ENCODE measurements around the gene GNAS. TPM values are rescaled to one million over a fixed set of nuclear protein-coding genes. Genes with fewer than 3 reads are reported as not detected.

GNAS gene
- total and polyA plus RNA-seq, 9 of the 15 experiments (the other 6 are each of a cell fraction or from before 2014, with no cell fraction given): 128 to 648 (median 266) TPM

DNA sequence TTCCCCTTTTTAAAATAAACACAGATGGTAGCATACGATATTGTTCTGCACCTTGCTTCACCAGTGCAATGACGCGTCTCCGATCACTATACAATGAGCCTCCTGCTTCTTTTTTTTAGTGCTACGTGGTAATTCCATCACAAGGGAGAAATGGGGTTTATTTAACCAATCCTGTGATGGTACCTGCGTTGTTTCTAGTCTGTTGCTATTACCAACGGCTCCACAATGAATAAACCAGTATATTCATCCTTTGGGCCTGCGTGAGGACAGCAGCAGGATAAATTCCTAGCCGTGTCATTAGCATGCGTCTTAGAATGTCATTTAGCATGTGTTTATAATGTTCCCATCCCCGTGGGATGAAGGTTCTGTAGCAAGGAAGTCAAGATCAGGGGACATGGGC, 44.7 kb upstream of the GNAS start (continued):
- TF ChIP-seq NFRKB (IDR thresholded peaks at IDR 0.05; ENCODE audit: low read depth): no peak
- TF ChIP-seq, protein P1, sequence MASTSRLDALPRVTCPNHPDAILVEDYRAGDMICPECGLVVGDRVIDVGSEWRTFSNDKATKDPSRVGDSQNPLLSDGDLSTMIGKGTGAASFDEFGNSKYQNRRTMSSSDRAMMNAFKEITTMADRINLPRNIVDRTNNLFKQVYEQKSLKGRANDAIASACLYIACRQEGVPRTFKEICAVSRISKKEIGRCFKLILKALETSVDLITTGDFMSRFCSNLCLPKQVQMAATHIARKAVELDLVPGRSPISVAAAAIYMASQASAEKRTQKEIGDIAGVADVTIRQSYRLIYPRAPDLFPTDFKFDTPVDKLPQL (IDR thresholded peaks at IDR 0.05; ENCODE audit: extremely low read depth, insufficient read length): no peak

DNA sequence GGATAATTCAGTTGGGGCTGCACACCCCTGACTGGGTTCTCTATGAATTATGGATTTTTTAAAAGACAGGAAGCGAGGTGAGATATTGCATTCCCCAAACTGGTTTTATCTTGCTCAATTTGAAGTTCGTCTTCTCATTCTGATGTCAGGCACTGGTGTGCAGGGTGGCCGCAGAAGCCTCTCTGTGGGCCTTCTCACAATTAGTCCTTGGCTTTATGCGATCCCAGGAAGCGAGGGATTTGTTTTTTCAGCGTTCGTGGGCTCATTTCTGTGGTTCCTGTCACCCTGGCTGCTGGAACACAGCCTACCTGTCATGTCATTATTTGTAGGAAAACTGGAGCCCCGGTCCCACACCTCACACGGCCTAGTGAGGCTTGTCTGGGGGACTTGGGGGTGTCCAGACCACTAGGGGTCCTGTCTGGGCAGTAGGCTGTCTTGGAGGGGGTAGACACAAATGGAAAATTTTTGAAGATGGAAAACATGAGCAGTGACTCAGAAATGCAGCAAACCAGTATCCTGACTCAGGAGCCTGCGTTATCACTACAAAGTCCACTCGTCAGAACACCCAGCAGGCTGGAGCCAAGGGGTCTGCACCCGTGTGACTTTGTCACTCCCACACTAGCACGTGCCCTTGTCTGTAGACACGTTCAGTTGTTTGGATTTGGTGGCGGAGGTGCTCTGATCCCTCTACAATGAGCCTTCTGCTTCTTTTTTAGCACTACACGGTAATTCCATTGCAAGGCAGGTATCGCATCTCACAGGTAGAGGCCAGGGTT, 44.1 kb upstream of the GNAS start:
- ATAC-seq: no peak
- Histone ChIP-seq H3K9me1 (ENCODE audit: control insufficient read depth, insufficient read depth, low read length) (no peaks in the 10 kb centered on the region), H4K20me1 (replicated peaks; ENCODE audit: control insufficient read depth, insufficient read depth, low read length) (peaks cover 14% of the 10 kb centered on the region; the same call in 1 of the 2 replicates), H3K79me2 (ENCODE audit: control insufficient read depth, insufficient read depth, low read length) (no peaks in the 10 kb centered on the region), H3K27ac (ENCODE audit: extremely low read depth, low read depth, low read length) (no peak overlapping the region), H2AFZ (ENCODE audit: low read depth, low read length) (no peak overlapping the region), H3K9ac (ENCODE audit: insufficient read depth in 1 of 2, low read depth in 2 of 2, low read length in 2 of 2) (no peak overlapping the region), H3K36me3 (ENCODE audit: control insufficient read depth, insufficient read depth, low read length) (no peaks in the 10 kb centered on the region), H3K4me3 (no peak overlapping the region), H3K27me3 (ENCODE audit: control insufficient read depth in 2 of 2, insufficient read depth in 2 of 2, low read length in 2 of 2) (peaks cover 66 to 80% of the 10 kb centered on the region in 2 experiments), H3K4me1 (replicated peaks in 1 of 2; ENCODE audit: control insufficient read depth in 2 of 2, insufficient read depth in 2 of 2, low read length in 2 of 2) (peaks cover 0 to 3% of the 10 kb centered on the region in 2 experiments; a peak in 2 of 5 replicates), H3K4me2 (ENCODE audit: insufficient read depth, low read length) (no peak overlapping the region), H3K9me3 (replicated peaks; ENCODE audit: control insufficient read depth, insufficient read depth, low read depth, low read length) (no peaks in the 10 kb centered on the region)
- POLR2A ChIA-PET: no interaction called here
- no peak for FAIRE-seq
- intact Hi-C loops (cut with micrococcal nuclease): no loop called here
- BruUV-seq (replicated peaks): no TSS peak
- WGBS (ENCODE audit: insufficient coverage, low coverage, missing lambda C conversion rate): 2% methylated on average over 17 of the region's 17 CpGs
- in situ Hi-C loops (cut with MboI): loop anchor here (25.0 kb wide), 1 partner anchor 571 kb away; the partner anchor contains the start of gene ANKRD60
- CTCF ChIA-PET (ENCODE audit: low intra/inter-chr PET ratio): no interaction called here
- DNase-seq (ENCODE audit: extremely low read depth in 1 of 4, low spot score in 3 of 4): no peak
- TF ChIP-seq PHB2 (IDR thresholded peaks at IDR 0.05; ENCODE audit: low read depth) (no peak), NR2C1 (IDR thresholded peaks at IDR 0.05) (no peak), NR2C1 (tag; IDR thresholded peaks at IDR 0.05) (no peak), CHCHD3 (CRISPR knock-in tag; IDR thresholded peaks at IDR 0.05) (no peak), SAFB2 (IDR thresholded peaks at IDR 0.05; ENCODE audit: borderline replicate concordance, low read depth, low read length, severe bottlenecking) (no peak), DPF2 (IDR thresholded peaks at IDR 0.05) (no peak), TEAD2 (tag; IDR thresholded peaks at IDR 0.05) (no peak), GATAD2B (IDR thresholded peaks at IDR 0.05; ENCODE audit: borderline replicate concordance) (no peak), ZSCAN32 (CRISPR knock-in tag; IDR thresholded peaks at IDR 0.05) (no peak), ZNF174 (CRISPR knock-in tag; IDR thresholded peaks at IDR 0.05) (no peak), ZKSCAN8 (CRISPR knock-in tag; IDR thresholded peaks at IDR 0.05) (no peak), TCF7L2 (IDR thresholded peaks at IDR 0.05; ENCODE audit: low read depth, low read length) (no peak), RCOR1 (IDR thresholded peaks at IDR 0.05; ENCODE audit: borderline replicate concordance in 1 of 2, low read depth in 2 of 2, low read length in 2 of 2) (no peak), NR3C1 (CRISPR knock-in tag; IDR thresholded peaks at IDR 0.05) (no peak)
- TF ChIP-seq, protein P2, sequence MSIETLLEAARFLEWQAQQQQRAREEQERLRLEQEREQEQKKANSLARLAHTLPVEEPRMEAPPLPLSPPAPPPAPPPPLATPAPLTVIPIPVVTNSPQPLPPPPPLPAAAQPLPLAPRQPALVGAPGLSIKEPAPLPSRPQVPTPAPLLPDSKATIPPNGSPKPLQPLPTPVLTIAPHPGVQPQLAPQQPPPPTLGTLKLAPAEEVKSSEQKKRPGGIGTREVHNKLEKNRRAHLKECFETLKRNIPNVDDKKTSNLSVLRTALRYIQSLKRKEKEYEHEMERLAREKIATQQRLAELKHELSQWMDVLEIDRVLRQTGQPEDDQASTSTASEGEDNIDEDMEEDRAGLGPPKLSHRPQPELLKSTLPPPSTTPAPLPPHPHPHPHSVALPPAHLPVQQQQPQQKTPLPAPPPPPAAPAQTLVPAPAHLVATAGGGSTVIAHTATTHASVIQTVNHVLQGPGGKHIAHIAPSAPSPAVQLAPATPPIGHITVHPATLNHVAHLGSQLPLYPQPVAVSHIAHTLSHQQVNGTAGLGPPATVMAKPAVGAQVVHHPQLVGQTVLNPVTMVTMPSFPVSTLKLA (conservative IDR thresholded peaks at IDR 0.05): no peak
- TF ChIP-seq, protein P3, sequence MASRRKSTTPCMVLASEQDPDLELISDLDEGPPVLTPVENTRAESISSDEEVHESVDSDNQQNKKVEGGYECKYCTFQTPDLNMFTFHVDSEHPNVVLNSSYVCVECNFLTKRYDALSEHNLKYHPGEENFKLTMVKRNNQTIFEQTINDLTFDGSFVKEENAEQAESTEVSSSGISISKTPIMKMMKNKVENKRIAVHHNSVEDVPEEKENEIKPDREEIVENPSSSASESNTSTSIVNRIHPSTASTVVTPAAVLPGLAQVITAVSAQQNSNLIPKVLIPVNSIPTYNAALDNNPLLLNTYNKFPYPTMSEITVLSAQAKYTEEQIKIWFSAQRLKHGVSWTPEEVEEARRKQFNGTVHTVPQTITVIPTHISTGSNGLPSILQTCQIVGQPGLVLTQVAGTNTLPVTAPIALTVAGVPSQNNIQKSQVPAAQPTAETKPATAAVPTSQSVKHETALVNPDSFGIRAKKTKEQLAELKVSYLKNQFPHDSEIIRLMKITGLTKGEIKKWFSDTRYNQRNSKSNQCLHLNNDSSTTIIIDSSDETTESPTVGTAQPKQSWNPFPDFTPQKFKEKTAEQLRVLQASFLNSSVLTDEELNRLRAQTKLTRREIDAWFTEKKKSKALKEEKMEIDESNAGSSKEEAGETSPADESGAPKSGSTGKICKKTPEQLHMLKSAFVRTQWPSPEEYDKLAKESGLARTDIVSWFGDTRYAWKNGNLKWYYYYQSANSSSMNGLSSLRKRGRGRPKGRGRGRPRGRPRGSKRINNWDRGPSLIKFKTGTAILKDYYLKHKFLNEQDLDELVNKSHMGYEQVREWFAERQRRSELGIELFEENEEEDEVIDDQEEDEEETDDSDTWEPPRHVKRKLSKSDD (conservative IDR thresholded peaks at IDR 0.05; ENCODE audit: low read length): no peak
